HFFc6 (cell line): Measurements from ENCODE around the gene ZNF467. TPM values are rescaled to one million over a fixed set of nuclear protein-coding genes. Genes with fewer than 3 reads are reported as not detected.

Experiments used
- DNase-seq: peaks from one replicate; pipeline ENCODE4 v3.0.0-alpha.2; 2018
- H3K27ac Mint-ChIP-seq: 2 replicates; pipeline ENCODE4 v1.8.0; 2020; ENCODE audit warnings: mild to moderate bottlenecking, mixed read lengths
- H3K27me3 Mint-ChIP-seq: 2 replicates; pipeline ENCODE4 v1.8.0; 2021; ENCODE audit warnings: mild to moderate bottlenecking, moderate library complexity, mixed read lengths; ENCODE audit not compliant: insufficient read depth
- H3K36me3 Mint-ChIP-seq: 2 replicates; pipeline ENCODE4 v1.8.0; 2021; ENCODE audit warnings: low read depth, mixed read lengths
- H3K4me1 Mint-ChIP-seq: 2 replicates; pipeline ENCODE4 v1.8.0; 2020; ENCODE audit warnings: low read depth, mixed read lengths
- H3K4me3 Mint-ChIP-seq: 2 replicates; pipeline ENCODE4 v1.8.0; 2020; ENCODE audit warnings: mild to moderate bottlenecking, moderate library complexity, mixed read lengths
- H3K9me3 Mint-ChIP-seq: 2 replicates; pipeline ENCODE4 v1.8.0; 2020; ENCODE audit warnings: mild to moderate bottlenecking, mixed read lengths
- total RNA-seq, 6 experiments: library from RNA; stranded (reverse); fragmentation: NEBNext Ultra II Directional; extraction: Animal tissue kit (Norgen Biotek cat#: 25700); gene quantifications; 2 replicates in 1 of 6; 3 replicates in 5 of 6; pipeline ENCODE4 v1.2.3, GENCODE V29; 2021
- TF ChIP-seq, protein P1 (sequence below): fragments of 200-600 bp; sonication (generic); IDR thresholded peaks from 2 replicates; pipeline ENCODE4 v1.5.0; 2021; ENCODE audit warnings: antibody characterized with exemption, mild to moderate bottlenecking

Gene ZNF467
- total RNA-seq, 6 experiments from 2014 or later = 0.68 to 1.7 (median 1.0) TPM

DNA sequence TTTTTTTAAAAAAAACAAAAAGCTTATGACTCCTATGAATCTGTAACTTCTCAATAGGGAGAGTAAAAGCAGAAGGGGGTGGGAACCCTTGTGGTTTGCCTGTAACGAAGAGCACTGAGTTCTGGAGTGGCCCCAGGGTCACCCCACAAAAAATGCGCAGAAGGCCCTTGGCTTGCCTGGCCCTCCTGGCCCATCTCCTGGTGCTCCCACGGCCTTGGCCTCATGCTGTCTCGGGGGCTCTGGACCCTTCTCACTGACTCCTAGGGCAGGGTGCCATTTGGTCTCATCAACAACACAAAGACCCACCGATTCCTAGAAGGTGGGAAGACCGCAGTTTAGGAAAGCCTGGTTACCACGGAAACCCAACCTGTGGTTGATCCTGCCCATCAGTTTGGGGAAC is 40.8 kb downstream of the ZNF467 start:
- Mint-ChIP-seq H3K9me3 (no peaks in the 10 kb centered on the region), H3K27me3 (peaks cover 3% of the 10 kb centered on the region; the same call in 1 of the 2 replicates), H3K36me3 (no peaks in the 10 kb centered on the region), H3K27ac (no peak overlapping the region), H3K4me3 (no peak overlapping the region), H3K4me1 (no peaks in the 10 kb centered on the region)
- no peak for DNase-seq
- TF ChIP-seq, protein P1, sequence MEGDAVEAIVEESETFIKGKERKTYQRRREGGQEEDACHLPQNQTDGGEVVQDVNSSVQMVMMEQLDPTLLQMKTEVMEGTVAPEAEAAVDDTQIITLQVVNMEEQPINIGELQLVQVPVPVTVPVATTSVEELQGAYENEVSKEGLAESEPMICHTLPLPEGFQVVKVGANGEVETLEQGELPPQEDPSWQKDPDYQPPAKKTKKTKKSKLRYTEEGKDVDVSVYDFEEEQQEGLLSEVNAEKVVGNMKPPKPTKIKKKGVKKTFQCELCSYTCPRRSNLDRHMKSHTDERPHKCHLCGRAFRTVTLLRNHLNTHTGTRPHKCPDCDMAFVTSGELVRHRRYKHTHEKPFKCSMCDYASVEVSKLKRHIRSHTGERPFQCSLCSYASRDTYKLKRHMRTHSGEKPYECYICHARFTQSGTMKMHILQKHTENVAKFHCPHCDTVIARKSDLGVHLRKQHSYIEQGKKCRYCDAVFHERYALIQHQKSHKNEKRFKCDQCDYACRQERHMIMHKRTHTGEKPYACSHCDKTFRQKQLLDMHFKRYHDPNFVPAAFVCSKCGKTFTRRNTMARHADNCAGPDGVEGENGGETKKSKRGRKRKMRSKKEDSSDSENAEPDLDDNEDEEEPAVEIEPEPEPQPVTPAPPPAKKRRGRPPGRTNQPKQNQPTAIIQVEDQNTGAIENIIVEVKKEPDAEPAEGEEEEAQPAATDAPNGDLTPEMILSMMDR = no peak

DNA sequence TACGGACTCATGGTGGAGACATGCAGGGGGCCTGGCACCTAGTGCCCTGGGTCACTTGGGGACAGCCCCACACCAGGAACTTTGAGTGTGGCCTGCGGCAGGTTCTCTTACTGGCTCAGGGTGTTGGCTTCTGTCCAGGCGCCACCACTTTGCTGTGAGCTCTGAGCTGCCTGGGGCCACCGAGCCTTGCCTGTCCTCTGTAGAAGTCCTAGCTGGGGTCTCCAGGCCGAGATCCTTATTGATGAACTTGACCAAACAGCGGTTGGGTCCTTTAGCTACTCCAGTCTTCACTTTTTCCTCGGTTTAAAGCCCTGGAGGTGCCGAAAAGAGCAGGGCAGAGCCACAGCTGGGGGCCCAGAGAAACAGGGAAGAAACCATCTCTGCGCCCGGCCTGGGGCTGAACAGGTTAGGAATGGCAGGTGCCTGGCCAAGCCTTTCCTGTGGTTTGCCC is 41.3 kb downstream of the ZNF467 start:
- no peaks in the 10 kb centered on the region for H3K4me1 Mint-ChIP-seq
- TF ChIP-seq, protein P1 = no peak
- H3K27me3 Mint-ChIP-seq = peaks cover 3% of the 10 kb centered on the region; the same call in 1 of the 2 replicates
- DNase-seq = no peak
- no peak overlapping the region for H3K4me3 Mint-ChIP-seq
- H3K9me3 Mint-ChIP-seq = no peaks in the 10 kb centered on the region
- H3K27ac Mint-ChIP-seq = no peak overlapping the region
- no peaks in the 10 kb centered on the region for H3K36me3 Mint-ChIP-seq

DNA sequence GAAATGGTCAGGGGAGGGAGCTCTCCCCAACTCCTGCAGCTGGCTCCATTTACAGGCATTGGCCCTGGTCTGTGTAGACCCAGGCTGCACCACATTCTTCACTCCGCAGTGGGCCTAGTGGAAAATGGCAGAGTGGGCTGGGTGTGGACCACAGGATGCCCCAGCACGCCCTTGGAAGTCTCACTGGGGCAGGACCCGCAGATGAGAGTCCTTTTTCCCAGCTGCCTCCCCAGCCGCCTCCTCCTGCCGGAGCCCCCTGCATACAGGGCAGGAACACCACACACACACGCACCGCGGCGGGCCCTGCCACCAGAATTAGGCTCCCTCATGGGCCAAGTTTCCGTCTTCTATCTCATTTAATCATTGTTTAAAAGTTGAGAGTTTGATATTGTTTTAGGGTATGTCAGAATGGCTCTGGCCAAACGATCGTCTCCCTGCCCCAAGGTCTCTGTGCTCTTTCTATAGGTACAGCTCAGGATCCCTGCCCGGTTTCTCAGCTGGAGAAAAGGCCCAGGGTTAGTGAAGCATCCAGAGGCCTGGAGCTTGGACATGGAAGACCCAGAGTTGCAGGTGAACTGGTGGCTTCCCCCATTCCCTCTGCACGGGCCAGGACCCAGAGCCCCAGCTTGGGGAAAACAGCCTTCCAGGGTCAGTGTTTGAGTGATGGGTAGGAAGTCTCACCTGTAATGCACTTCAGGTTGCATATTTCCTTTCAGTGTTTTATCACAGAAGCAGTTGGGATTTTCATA is 42.0 kb downstream of the ZNF467 start:
- Mint-ChIP-seq H3K36me3 (no peaks in the 10 kb centered on the region), H3K9me3 (no peaks in the 10 kb centered on the region)

DNA sequence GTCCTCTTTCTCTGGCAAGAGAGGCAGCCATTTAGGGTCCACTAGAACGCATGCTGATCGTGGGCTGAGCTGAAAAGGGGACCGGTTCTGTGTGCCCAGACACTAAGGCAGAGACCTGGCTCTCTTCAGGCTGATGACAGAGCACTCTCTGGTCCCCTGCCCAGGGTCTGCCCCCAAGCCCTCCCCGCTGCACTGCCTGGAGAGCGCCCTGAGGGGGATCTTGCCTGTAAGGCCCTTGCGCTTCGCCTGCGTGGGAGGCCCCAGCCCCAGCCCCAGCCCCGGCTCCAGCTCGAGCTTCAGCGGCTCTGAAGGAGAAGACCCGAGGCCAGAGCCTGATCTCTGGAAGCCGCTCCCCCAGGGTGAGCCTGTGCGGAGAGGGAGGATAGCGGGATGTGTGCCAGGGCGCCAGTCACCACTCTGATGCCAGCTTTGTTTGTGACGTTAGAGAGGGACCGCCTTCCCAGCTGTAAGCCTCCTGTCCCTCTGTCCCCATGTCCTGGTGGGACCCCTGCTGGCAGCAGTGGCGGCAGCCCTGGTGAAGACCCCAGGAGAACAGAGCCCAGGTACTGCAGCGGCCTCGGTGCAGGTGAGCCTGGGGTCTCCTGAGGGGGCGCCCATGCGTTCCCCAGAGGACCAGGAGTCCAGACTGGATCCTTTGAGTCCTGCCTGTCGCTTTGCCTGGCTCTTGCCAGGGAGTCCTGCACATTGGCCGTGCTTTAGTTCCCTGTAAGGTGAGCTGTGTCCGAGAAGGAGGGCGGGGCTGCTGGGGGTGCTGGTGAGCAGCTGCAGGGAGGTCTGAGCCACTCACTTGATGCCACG is 43.2 kb downstream of the ZNF467 start:
- Mint-ChIP-seq H3K4me1 (no peaks in the 10 kb centered on the region), H3K4me3 (no peak overlapping the region), H3K9me3 (no peaks in the 10 kb centered on the region), H3K27ac (no peak overlapping the region), H3K27me3 (no peaks in the 10 kb centered on the region), H3K36me3 (no peaks in the 10 kb centered on the region)
- TF ChIP-seq, protein P1 = no peak
- no peak for DNase-seq

More for the DNA sequence above, 42.0 kb downstream of the ZNF467 start:
- TF ChIP-seq, protein P1 = no peak
- peaks cover 3% of the 10 kb centered on the region; the same call in 1 of the 2 replicates for H3K27me3 Mint-ChIP-seq
- H3K4me3 Mint-ChIP-seq = no peak overlapping the region
- no peaks in the 10 kb centered on the region for H3K4me1 Mint-ChIP-seq
- H3K27ac Mint-ChIP-seq = no peak overlapping the region
- DNase-seq = no peak

DNA sequence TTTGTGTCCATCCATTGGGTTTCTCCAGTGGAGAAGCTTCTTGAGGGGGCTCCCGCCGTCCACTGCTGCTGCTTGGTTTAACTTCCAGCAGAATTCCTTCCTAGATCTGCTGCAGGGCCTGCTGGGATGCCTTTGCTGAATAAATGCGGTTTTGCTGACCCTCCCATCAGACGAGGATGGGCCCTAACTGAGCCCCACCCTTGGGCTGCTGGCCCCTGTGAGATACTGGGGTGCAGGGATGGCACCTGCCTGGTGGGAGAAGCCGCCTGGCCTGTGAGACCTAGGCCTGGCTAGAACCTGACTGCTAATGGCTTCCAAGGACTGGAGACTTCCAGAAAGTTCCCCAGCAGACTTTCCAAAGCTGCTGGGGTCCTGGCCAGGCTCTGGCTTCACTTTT is 43.8 kb downstream of the ZNF467 start:
- H3K36me3 Mint-ChIP-seq = no peaks in the 10 kb centered on the region
- H3K9me3 Mint-ChIP-seq = no peaks in the 10 kb centered on the region
- TF ChIP-seq, protein P1 = no peak
- no peak overlapping the region for H3K27ac Mint-ChIP-seq
- H3K27me3 Mint-ChIP-seq = no peaks in the 10 kb centered on the region
- no peak overlapping the region for H3K4me3 Mint-ChIP-seq
- no peak for DNase-seq
- no peaks in the 10 kb centered on the region for H3K4me1 Mint-ChIP-seq
